Measurements from ENCODE around the gene HDAC2.

Gene HDAC2

GRCh38 chr6:113886512-113886911 lies 84.4 kb downstream of the HDAC2 start:
- DNase-seq (ENCODE audit: low read depth) = no peak
- TF ChIP-seq CTCF (IDR thresholded peaks at IDR 0.05; ENCODE audit: control insufficient read depth, extremely low read depth, insufficient read depth) = no peak
- no peak overlapping the region for H3K4me3 ChIP-seq (ENCODE audit: low read depth, low read length)

- H3K4me3 ChIP-seq (ENCODE audit: low read depth, low read length) = no peak overlapping the region
Measured at GRCh38 chr6:113884011-113884410, 86.9 kb downstream of the HDAC2 start.

More at GRCh38 chr6:113884011-113884410, 86.9 kb downstream of the HDAC2 start:
- no peak for TF ChIP-seq CTCF (IDR thresholded peaks at IDR 0.05; ENCODE audit: control insufficient read depth, extremely low read depth, insufficient read depth)
- DNase-seq (ENCODE audit: low read depth) = peak; percentile 32
